Transverse colon (tissue), 4 donors: ENCODE measurements around the gene PHF21B.

Source experiments
- CTCF ChIP-seq, 5 experiments: fragments of 200-600 bp in 3 of 5; fragments of 450-650 bp in 2 of 5; sonication (generic) in 3 of 5; IDR thresholded peaks; 1 replicate in 2 of 5; 2 replicates in 3 of 5; pipeline ENCODE4 v1.5.1; 2016 to 2017; ENCODE audit warnings: antibody characterized with exemption in 5 of 5, inconsistent platforms in 3 of 5, mild to moderate bottlenecking in 2 of 5, moderate library complexity in 1 of 5
- EP300 ChIP-seq: sonication (generic); formaldehyde crosslinking; IDR thresholded peaks from one replicate; pipeline ENCODE4 v1.6.1; 2017; ENCODE audit warnings: antibody characterized with exemption, low read depth
- POLR2A ChIP-seq: fragments of 450-650 bp; IDR thresholded peaks from one replicate; pipeline ENCODE4 v1.6.1; 2016; ENCODE audit warnings: antibody characterized with exemption, mild to moderate bottlenecking, moderate library complexity
- POLR2AphosphoS5 ChIP-seq, 3 donors: sonication (generic); formaldehyde crosslinking; IDR thresholded peaks; one replicate each; pipeline ENCODE4 v1.6.1; 2016; ENCODE audit warnings: antibody characterized with exemption in 3 of 3

GRCh38 chr22:44995715-44996114 lies 14.1 kb downstream of the PHF21B start:
- TF ChIP-seq CTCF (IDR thresholded peaks at IDR 0.05) (no peak), POLR2A (no peak), POLR2AphosphoS5 (IDR thresholded peaks at IDR 0.05) (no peak), EP300 (no peak)
